Endothelial cell (in vitro differentiated cells): ENCODE data around the gene N4BP2. TPM values are rescaled to one million over a fixed set of nuclear protein-coding genes. Genes with fewer than 3 reads are reported as not detected.
A peak's percentile ranks its signal among the peaks of the same experiment; 100 is the strongest.
"Not testable (repeated sequence)": the region's sequence is repeated elsewhere in the genome, so short reads cannot be mapped to it uniquely, and the experiment has no call there.

Experiments used
- DNase-seq: peaks from one replicate; pipeline ENCODE4 v3.0.0; 2021; ENCODE audit warnings: low spot score
- H3K27ac Mint-ChIP-seq: one replicate; pipeline ENCODE4 v1.8.0; 2021; ENCODE audit warnings: mixed read lengths, inconsistent platforms; ENCODE audit not compliant: unreplicated experiment
- H3K27me3 Mint-ChIP-seq: one replicate; pipeline ENCODE4 v1.8.0; 2021; ENCODE audit warnings: mild to moderate bottlenecking, moderate library complexity, mixed read lengths, inconsistent platforms; ENCODE audit not compliant: unreplicated experiment
- H3K36me3 Mint-ChIP-seq: one replicate; pipeline ENCODE4 v1.8.0; 2021; ENCODE audit warnings: mild to moderate bottlenecking, low read depth, mixed read lengths, inconsistent platforms; ENCODE audit not compliant: unreplicated experiment
- H3K4me1 Mint-ChIP-seq: one replicate; pipeline ENCODE4 v1.8.0; 2021; ENCODE audit warnings: mild to moderate bottlenecking, mixed read lengths, inconsistent platforms; ENCODE audit not compliant: unreplicated experiment
- H3K4me3 Mint-ChIP-seq: one replicate; pipeline ENCODE4 v1.8.0; 2021; ENCODE audit warnings: mild to moderate bottlenecking, mixed read lengths, inconsistent platforms; ENCODE audit not compliant: unreplicated experiment
- H3K9me3 Mint-ChIP-seq: one replicate; pipeline ENCODE4 v1.8.0; 2021; ENCODE audit warnings: mixed read lengths, inconsistent platforms; ENCODE audit not compliant: unreplicated experiment
- long read RNA-seq: library from polyadenylated mRNA; unstranded; transcript quantifications from one replicate; pipeline ENCODE4 v2.0.0, GENCODE V29; 2020; ENCODE audit not compliant: unreplicated experiment
- total RNA-seq: library from RNA; stranded (reverse); fragmentation: NEBNext Ultra II Directional; extraction: Animal tissue kit (Norgen Biotek cat#: 25700); gene quantifications from one replicate; pipeline ENCODE4 v1.2.1, GENCODE V29; 2021; ENCODE audit not compliant: unreplicated experiment
- TF ChIP-seq, protein P1 (sequence below): fragments of 200-600 bp; sonication (generic); IDR thresholded peaks from one replicate; pipeline ENCODE4 v1.5.0; 2021; ENCODE audit warnings: antibody characterized with exemption; ENCODE audit not compliant: unreplicated experiment

N4BP2 gene
- 24.9 TPM for total RNA-seq
- long read RNA-seq, partial matches to known transcripts: 1 of 5 reads
- long read RNA-seq, other reads (novel, unspliced or antisense): 4 of 5 reads

- peaks cover 14% of the 10 kb centered on the region for H3K27me3 Mint-ChIP-seq
- peak; percentile 89 for DNase-seq
Measured at GRCh38 chr4:40056716-40057585, at the start of gene N4BP2. N4BP2 (plus strand) TSS chr4:40056850; CDS start chr4:40097341, 40,491 bp downstream.

GRCh38 chr4:40016007-40016406, 40.6 kb upstream of the N4BP2 start:
- no peaks in the 10 kb centered on the region for H3K9me3 Mint-ChIP-seq
- H3K4me1 Mint-ChIP-seq: no peaks in the 10 kb centered on the region
- no peak overlapping the region for H3K4me3 Mint-ChIP-seq
- DNase-seq: no peak
- no peaks in the 10 kb centered on the region for H3K27me3 Mint-ChIP-seq
- H3K27ac Mint-ChIP-seq: no peak overlapping the region
- H3K36me3 Mint-ChIP-seq: no peaks in the 10 kb centered on the region
- TF ChIP-seq, protein P1, sequence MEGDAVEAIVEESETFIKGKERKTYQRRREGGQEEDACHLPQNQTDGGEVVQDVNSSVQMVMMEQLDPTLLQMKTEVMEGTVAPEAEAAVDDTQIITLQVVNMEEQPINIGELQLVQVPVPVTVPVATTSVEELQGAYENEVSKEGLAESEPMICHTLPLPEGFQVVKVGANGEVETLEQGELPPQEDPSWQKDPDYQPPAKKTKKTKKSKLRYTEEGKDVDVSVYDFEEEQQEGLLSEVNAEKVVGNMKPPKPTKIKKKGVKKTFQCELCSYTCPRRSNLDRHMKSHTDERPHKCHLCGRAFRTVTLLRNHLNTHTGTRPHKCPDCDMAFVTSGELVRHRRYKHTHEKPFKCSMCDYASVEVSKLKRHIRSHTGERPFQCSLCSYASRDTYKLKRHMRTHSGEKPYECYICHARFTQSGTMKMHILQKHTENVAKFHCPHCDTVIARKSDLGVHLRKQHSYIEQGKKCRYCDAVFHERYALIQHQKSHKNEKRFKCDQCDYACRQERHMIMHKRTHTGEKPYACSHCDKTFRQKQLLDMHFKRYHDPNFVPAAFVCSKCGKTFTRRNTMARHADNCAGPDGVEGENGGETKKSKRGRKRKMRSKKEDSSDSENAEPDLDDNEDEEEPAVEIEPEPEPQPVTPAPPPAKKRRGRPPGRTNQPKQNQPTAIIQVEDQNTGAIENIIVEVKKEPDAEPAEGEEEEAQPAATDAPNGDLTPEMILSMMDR: no peak

More at GRCh38 chr4:40056716-40057585, at the start of gene N4BP2:
- H3K36me3 Mint-ChIP-seq: peaks cover 8% of the 10 kb centered on the region
- peak within 1 kb of the TSS; percentile 97 for H3K27ac Mint-ChIP-seq
- H3K4me1 Mint-ChIP-seq: peaks cover 23% of the 10 kb centered on the region
- H3K9me3 Mint-ChIP-seq: no peaks in the 10 kb centered on the region
- TF ChIP-seq, protein P1: peak; percentile 58
- peak within 1 kb of the TSS; percentile 98 for H3K4me3 Mint-ChIP-seq

- H3K9me3 Mint-ChIP-seq: no peaks in the 10 kb centered on the region
- H3K4me1 Mint-ChIP-seq: no peaks in the 10 kb centered on the region
- no peak overlapping the region for H3K27ac Mint-ChIP-seq
- no peaks in the 10 kb centered on the region for H3K36me3 Mint-ChIP-seq
- DNase-seq: no peak
- no peak overlapping the region for H3K4me3 Mint-ChIP-seq
- TF ChIP-seq, protein P1: no peak
- no peaks in the 10 kb centered on the region for H3K27me3 Mint-ChIP-seq
Measured at GRCh38 chr4:40020221-40020620, 36.4 kb upstream of the N4BP2 start.

GRCh38 chr4:40021116-40021515, 35.5 kb upstream of the N4BP2 start:
- H3K36me3 Mint-ChIP-seq, H3K27ac Mint-ChIP-seq, H3K27me3 Mint-ChIP-seq, H3K4me1 Mint-ChIP-seq, H3K4me3 Mint-ChIP-seq, H3K9me3 Mint-ChIP-seq, DNase-seq: not testable (repeated sequence)

- not testable (repeated sequence) for DNase-seq, H3K27me3 Mint-ChIP-seq, H3K27ac Mint-ChIP-seq, H3K4me1 Mint-ChIP-seq, H3K9me3 Mint-ChIP-seq, H3K4me3 Mint-ChIP-seq, H3K36me3 Mint-ChIP-seq
Measured at GRCh38 chr4:40024049-40024448, 32.6 kb upstream of the N4BP2 start.

DNA sequence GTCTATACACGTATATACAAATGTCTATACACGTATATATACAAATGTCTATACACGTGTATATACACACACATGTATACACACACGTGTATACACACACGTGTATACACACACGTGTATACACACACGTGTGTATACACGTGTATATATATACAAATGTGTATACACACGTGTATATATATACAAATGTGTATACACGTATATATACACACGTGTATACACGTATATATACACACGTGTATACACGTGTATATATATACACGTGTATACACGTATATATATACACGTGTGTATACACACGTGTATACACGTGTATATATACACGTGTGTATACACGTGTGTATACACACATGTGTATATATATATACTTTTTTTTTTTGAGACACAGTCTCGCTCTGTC, 23.9 kb upstream of the N4BP2 start:
- Mint-ChIP-seq H3K9me3 (no peaks in the 10 kb centered on the region), H3K36me3 (no peaks in the 10 kb centered on the region), H3K4me1 (no peaks in the 10 kb centered on the region), H3K4me3 (no peak overlapping the region), H3K27ac (no peak overlapping the region), H3K27me3 (no peaks in the 10 kb centered on the region)
- TF ChIP-seq, protein P1: no peak
- no peak for DNase-seq
